SK-N-SH treated with all-trans-retinoic acid at 6 μM for 48 hours (cell line): ENCODE results near the gene CCDC158.
"Not testable (repeated sequence)": the region's sequence is repeated elsewhere in the genome, so short reads cannot be mapped to it uniquely, and the experiment has no call there.

Experiments used
- ATAC-seq: fragments of 200-7000 bp; cut with Tn5 transposase; 3 replicates; pipeline ENCODE4 v1.9.1; 2020; ENCODE audit warnings: mild to moderate bottlenecking, moderate library complexity
- ARNTL ChIP-seq: fragments of 450-650 bp; formaldehyde crosslinking; IDR thresholded peaks from 2 replicates; pipeline ENCODE4 v1.5.0; 2020; ENCODE audit warnings: low read depth, mild to moderate bottlenecking, moderate library complexity, borderline replicate concordance
- BACH2 ChIP-seq: fragments of 250-450 bp; sonication (Bioruptor Pico); IDR thresholded peaks from 2 replicates; pipeline ENCODE4 v1.9.0; 2021; ENCODE audit warnings: mild to moderate bottlenecking, borderline replicate concordance
- CSDC2 ChIP-seq: fragments of 250-450 bp; sonication (Bioruptor Pico); IDR thresholded peaks from 2 replicates; pipeline ENCODE4 v1.5.0; 2020; ENCODE audit warnings: mild to moderate bottlenecking, moderate library complexity
- ESRRG ChIP-seq: fragments of 250-450 bp; sonication (Bioruptor Pico); IDR thresholded peaks from 2 replicates; pipeline ENCODE4 v1.6.1; 2021; ENCODE audit warnings: mild to moderate bottlenecking
- GLIS3 ChIP-seq: fragments of 250-450 bp; sonication (Bioruptor Pico); IDR thresholded peaks from 2 replicates; pipeline ENCODE4 v1.5.0; 2020; ENCODE audit warnings: mild to moderate bottlenecking, moderate library complexity
- ISL1 ChIP-seq: fragments of 250-450 bp; sonication (Bioruptor Pico); IDR thresholded peaks from 2 replicates; pipeline ENCODE4 v2.1.2; 2022; ENCODE audit warnings: mild to moderate bottlenecking, moderate library complexity
- OSR1 ChIP-seq: fragments of 250-450 bp; sonication (Bioruptor Pico); IDR thresholded peaks from 2 replicates; pipeline ENCODE4 v1.8.0; 2022; ENCODE audit warnings: moderate library complexity, mild to moderate bottlenecking, inconsistent platforms
- PPARA ChIP-seq: fragments of 250-450 bp; sonication (Bioruptor Pico); IDR thresholded peaks from 2 replicates; pipeline ENCODE4 v1.5.0; 2020; ENCODE audit warnings: mild to moderate bottlenecking, borderline replicate concordance
- RARB ChIP-seq: fragments of 250-450 bp; sonication (Bioruptor Pico); IDR thresholded peaks from 2 replicates; pipeline ENCODE4 v1.8.0; 2021; ENCODE audit warnings: mild to moderate bottlenecking, moderate library complexity
- TCF4 ChIP-seq: fragments of 250-450 bp; sonication (Bioruptor Pico); IDR thresholded peaks from 2 replicates; pipeline ENCODE4 v1.8.0; 2021; ENCODE audit warnings: mild to moderate bottlenecking, moderate library complexity, borderline replicate concordance
- TOX ChIP-seq: fragments of 250-450 bp; sonication (Bioruptor Pico); IDR thresholded peaks from 2 replicates; pipeline ENCODE4 v1.8.0; 2021; ENCODE audit warnings: mild to moderate bottlenecking, moderate library complexity, borderline replicate concordance
- ZC3H10 ChIP-seq: fragments of 250-450 bp; sonication (Bioruptor Pico); IDR thresholded peaks from 2 replicates; pipeline ENCODE4 v1.5.1; 2021; ENCODE audit warnings: mild to moderate bottlenecking, moderate library complexity
- ZFP3 ChIP-seq: fragments of 250-450 bp; sonication (Bioruptor Pico); IDR thresholded peaks from 2 replicates; pipeline ENCODE4 v1.5.0; 2020; ENCODE audit warnings: mild to moderate bottlenecking, moderate library complexity
- ZFP30 ChIP-seq: fragments of 450-650 bp; formaldehyde crosslinking; IDR thresholded peaks from 2 replicates; pipeline ENCODE4 v1.5.0; 2022; ENCODE audit warnings: mild to moderate bottlenecking, moderate library complexity
- ZNF565 ChIP-seq: fragments of 450-650 bp; formaldehyde crosslinking; conservative IDR thresholded peaks from 2 replicates; pipeline ENCODE4 v1.5.0; 2020; ENCODE audit warnings: low read depth, mild to moderate bottlenecking, moderate library complexity
- ZNF8 ChIP-seq: fragments of 450-650 bp; formaldehyde crosslinking; IDR thresholded peaks from 2 replicates; pipeline ENCODE4 v1.5.0; 2020; ENCODE audit warnings: mild to moderate bottlenecking, moderate library complexity
- TF ChIP-seq, protein P1 (sequence below): fragments of 250-450 bp; sonication (Bioruptor Pico); IDR thresholded peaks from 2 replicates; pipeline ENCODE4 v1.8.0; 2021; ENCODE audit warnings: low read depth, mild to moderate bottlenecking, moderate library complexity, borderline replicate concordance
- TF ChIP-seq, protein P2 (sequence below): fragments of 250-450 bp; sonication (Bioruptor Pico); IDR thresholded peaks from 2 replicates; pipeline ENCODE4 v1.5.1; 2021; ENCODE audit warnings: mild to moderate bottlenecking, moderate library complexity
- TF ChIP-seq, protein P3 (sequence below): fragments of 250-450 bp; sonication (Bioruptor Pico); IDR thresholded peaks from 2 replicates; pipeline ENCODE4 v1.5.1; 2020; ENCODE audit warnings: low read depth, mild to moderate bottlenecking, moderate library complexity
- TF ChIP-seq, protein P4 (sequence below): fragments of 250-450 bp; sonication (Bioruptor Pico); IDR thresholded peaks from 2 replicates; pipeline ENCODE4 v1.5.0; 2020; ENCODE audit warnings: mild to moderate bottlenecking, moderate library complexity
- TF ChIP-seq, protein P5 (sequence below): fragments of 250-450 bp; sonication (Bioruptor Pico); IDR thresholded peaks from 2 replicates; pipeline ENCODE4 v1.8.0; 2020; ENCODE audit warnings: mild to moderate bottlenecking, moderate library complexity, borderline replicate concordance

Gene CCDC158

DNA sequence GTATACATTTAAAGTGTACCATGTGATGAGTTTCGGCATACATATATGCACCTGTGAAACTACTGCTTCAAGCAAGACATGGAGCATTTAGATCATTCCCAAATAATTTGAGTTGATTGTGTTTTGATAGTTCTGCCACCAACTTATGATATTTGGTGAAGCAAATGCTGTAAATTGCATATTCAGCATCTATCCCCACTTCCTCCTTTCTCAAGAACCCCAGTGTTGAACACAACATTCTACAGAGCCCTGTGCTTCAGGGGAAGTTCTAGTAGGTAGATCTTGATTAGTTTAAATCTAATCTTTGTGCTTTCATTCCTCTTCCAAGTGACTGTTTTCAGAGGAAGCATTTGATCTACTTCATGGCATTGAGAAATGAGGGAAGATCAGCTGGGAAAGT lies 8.7 kb upstream of the CCDC158 start (continued):
- TF ChIP-seq, protein P1, sequence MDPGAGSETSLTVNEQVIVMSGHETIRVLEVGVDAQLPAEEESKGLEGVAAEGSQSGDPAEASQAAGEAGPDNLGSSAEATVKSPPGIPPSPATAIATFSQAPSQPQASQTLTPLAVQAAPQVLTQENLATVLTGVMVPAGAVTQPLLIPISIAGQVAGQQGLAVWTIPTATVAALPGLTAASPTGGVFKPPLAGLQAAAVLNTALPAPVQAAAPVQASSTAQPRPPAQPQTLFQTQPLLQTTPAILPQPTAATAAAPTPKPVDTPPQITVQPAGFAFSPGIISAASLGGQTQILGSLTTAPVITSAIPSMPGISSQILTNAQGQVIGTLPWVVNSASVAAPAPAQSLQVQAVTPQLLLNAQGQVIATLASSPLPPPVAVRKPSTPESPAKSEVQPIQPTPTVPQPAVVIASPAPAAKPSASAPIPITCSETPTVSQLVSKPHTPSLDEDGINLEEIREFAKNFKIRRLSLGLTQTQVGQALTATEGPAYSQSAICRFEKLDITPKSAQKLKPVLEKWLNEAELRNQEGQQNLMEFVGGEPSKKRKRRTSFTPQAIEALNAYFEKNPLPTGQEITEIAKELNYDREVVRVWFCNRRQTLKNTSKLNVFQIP (CRISPR knock-in tag) = no peak
- TF ChIP-seq ZFP30 (CRISPR knock-in tag) = no peak
- no peak for TF ChIP-seq ZNF8 (CRISPR knock-in tag)

DNA sequence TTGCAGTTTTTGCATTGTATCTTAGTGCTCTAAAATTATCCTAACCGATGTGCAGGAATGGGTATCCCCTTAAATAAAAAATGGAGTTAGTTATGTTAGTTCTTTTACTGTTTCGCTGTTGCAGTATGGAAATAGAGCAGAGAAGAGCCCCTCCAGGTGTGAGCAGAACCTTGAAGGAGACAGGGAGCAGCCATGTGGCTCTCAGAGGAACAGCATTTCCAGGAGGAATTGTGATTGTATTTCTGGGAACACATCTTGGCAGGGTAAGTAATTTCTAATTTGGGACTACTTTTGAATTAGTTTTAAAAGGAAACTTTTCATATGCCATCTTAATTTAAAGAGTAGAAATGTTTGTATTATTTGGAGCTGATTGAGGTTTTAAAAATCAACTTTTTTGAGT lies 5.3 kb upstream of the CCDC158 start:
- TF ChIP-seq TCF4 (CRISPR knock-in tag) (no peak), OSR1 (CRISPR knock-in tag) (no peak), ZC3H10 (no peak), ESRRG (CRISPR knock-in tag) (no peak), BACH2 (no peak), GLIS3 (CRISPR knock-in tag) (no peak), ISL1 (CRISPR knock-in tag) (no peak), RARB (CRISPR knock-in tag) (no peak), ZFP30 (CRISPR knock-in tag) (no peak), ZNF565 (CRISPR knock-in tag) (no peak), TOX (CRISPR knock-in tag) (no peak), ZFP3 (CRISPR knock-in tag) (no peak), ZNF8 (CRISPR knock-in tag) (no peak)
- TF ChIP-seq, protein P2, sequence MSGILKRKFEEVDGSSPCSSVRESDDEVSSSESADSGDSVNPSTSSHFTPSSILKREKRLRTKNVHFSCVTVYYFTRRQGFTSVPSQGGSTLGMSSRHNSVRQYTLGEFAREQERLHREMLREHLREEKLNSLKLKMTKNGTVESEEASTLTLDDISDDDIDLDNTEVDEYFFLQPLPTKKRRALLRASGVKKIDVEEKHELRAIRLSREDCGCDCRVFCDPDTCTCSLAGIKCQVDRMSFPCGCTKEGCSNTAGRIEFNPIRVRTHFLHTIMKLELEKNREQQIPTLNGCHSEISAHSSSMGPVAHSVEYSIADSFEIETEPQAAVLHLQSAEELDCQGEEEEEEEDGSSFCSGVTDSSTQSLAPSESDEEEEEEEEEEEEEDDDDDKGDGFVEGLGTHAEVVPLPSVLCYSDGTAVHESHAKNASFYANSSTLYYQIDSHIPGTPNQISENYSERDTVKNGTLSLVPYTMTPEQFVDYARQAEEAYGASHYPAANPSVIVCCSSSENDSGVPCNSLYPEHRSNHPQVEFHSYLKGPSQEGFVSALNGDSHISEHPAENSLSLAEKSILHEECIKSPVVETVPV (CRISPR knock-in tag) = no peak
- TF ChIP-seq, protein P3, sequence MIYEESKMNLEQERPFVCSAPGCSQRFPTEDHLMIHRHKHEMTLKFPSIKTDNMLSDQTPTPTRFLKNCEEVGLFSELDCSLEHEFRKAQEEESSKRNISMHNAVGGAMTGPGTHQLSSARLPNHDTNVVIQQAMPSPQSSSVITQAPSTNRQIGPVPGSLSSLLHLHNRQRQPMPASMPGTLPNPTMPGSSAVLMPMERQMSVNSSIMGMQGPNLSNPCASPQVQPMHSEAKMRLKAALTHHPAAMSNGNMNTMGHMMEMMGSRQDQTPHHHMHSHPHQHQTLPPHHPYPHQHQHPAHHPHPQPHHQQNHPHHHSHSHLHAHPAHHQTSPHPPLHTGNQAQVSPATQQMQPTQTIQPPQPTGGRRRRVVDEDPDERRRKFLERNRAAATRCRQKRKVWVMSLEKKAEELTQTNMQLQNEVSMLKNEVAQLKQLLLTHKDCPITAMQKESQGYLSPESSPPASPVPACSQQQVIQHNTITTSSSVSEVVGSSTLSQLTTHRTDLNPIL (CRISPR knock-in tag) = no peak
- TF ChIP-seq, protein P4, sequence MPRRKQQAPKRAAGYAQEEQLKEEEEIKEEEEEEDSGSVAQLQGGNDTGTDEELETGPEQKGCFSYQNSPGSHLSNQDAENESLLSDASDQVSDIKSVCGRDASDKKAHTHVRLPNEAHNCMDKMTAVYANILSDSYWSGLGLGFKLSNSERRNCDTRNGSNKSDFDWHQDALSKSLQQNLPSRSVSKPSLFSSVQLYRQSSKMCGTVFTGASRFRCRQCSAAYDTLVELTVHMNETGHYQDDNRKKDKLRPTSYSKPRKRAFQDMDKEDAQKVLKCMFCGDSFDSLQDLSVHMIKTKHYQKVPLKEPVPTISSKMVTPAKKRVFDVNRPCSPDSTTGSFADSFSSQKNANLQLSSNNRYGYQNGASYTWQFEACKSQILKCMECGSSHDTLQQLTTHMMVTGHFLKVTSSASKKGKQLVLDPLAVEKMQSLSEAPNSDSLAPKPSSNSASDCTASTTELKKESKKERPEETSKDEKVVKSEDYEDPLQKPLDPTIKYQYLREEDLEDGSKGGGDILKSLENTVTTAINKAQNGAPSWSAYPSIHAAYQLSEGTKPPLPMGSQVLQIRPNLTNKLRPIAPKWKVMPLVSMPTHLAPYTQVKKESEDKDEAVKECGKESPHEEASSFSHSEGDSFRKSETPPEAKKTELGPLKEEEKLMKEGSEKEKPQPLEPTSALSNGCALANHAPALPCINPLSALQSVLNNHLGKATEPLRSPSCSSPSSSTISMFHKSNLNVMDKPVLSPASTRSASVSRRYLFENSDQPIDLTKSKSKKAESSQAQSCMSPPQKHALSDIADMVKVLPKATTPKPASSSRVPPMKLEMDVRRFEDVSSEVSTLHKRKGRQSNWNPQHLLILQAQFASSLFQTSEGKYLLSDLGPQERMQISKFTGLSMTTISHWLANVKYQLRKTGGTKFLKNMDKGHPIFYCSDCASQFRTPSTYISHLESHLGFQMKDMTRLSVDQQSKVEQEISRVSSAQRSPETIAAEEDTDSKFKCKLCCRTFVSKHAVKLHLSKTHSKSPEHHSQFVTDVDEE = no peak

DNA sequence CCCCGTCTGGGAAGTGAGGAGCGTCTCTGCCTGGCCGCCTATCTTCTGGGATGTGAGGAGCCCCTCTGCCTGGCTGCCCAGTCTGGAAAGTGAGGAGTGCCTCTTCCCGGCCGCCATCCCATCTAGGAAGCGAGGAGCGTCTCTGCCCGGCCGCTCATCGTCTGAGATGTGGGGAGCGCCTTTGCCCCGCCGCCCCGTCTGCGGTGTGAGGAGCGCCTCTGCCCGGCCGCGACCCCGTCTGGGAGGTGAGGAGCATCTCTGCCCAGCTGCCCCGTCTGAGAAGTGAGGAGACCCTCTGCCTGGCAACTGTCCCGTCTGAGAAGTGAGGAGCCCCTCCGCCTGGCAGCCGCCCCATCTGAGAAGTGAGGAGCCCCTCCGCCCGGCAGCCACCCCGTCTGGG lies 2.2 kb upstream of the CCDC158 start:
- ATAC-seq = not testable (repeated sequence)

More for the DNA sequence above, 5.3 kb upstream of the CCDC158 start:
- peak; percentile 48; the same call in 1 of the 3 replicates for ATAC-seq

DNA sequence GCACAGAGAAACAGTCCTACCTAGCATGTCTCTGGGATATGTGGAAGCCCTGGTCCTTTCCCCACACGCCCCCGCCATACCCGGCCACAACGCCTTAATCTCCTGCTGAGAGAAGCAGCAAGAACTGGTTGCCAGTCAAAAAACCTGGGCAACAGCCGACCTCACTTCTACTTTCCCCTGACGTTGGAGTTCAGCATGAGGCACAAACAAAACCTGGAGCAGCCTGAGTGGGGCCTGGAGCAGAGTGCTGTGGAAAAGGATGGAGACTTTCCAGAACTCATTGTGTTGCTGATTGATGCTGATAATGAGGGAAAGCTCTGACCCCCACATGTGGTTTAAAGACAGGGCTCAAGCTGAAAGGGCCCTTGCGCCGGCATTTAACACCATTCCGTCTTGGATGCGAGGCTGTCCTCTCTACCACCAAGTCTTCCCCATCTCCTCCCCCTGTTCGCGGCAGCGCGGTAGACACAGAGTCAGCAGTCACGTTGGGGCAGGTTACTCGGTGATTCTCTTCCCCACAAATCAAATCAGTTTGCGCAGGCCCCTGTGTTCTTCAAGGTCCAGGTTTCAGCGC lies 666 bp downstream of the CCDC158 start:
- no peak for ATAC-seq
- TF ChIP-seq ZNF565 (CRISPR knock-in tag) = no peak
- TF ChIP-seq CSDC2 (CRISPR knock-in tag) = no peak
- TF ChIP-seq, protein P5, sequence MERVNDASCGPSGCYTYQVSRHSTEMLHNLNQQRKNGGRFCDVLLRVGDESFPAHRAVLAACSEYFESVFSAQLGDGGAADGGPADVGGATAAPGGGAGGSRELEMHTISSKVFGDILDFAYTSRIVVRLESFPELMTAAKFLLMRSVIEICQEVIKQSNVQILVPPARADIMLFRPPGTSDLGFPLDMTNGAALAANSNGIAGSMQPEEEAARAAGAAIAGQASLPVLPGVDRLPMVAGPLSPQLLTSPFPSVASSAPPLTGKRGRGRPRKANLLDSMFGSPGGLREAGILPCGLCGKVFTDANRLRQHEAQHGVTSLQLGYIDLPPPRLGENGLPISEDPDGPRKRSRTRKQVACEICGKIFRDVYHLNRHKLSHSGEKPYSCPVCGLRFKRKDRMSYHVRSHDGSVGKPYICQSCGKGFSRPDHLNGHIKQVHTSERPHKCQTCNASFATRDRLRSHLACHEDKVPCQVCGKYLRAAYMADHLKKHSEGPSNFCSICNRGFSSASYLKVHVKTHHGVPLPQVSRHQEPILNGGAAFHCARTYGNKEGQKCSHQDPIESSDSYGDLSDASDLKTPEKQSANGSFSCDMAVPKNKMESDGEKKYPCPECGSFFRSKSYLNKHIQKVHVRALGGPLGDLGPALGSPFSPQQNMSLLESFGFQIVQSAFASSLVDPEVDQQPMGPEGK = no peak
- TF ChIP-seq GLIS3 (CRISPR knock-in tag) = no peak
- TF ChIP-seq PPARA (CRISPR knock-in tag) = no peak
- no peak for TF ChIP-seq ARNTL (CRISPR knock-in tag)
- TF ChIP-seq TOX (CRISPR knock-in tag) = no peak
- TF ChIP-seq ZFP3 (CRISPR knock-in tag) = no peak
- TF ChIP-seq ESRRG (CRISPR knock-in tag) = no peak
- no peak for TF ChIP-seq ISL1 (CRISPR knock-in tag)
- no peak for TF ChIP-seq ZC3H10
- TF ChIP-seq, protein P2 (CRISPR knock-in tag) = no peak
